GM21723 (cell line): ENCODE results near the gene GPR146.

Experiments
- ATAC-seq: cut with Tn5 transposase; IDR thresholded peaks from one replicate; pipeline ENCODE4 v1.9.1; 2021; ENCODE audit warnings: mild to moderate bottlenecking, moderate library complexity; ENCODE audit not compliant: unreplicated experiment

Gene GPR146

DNA sequence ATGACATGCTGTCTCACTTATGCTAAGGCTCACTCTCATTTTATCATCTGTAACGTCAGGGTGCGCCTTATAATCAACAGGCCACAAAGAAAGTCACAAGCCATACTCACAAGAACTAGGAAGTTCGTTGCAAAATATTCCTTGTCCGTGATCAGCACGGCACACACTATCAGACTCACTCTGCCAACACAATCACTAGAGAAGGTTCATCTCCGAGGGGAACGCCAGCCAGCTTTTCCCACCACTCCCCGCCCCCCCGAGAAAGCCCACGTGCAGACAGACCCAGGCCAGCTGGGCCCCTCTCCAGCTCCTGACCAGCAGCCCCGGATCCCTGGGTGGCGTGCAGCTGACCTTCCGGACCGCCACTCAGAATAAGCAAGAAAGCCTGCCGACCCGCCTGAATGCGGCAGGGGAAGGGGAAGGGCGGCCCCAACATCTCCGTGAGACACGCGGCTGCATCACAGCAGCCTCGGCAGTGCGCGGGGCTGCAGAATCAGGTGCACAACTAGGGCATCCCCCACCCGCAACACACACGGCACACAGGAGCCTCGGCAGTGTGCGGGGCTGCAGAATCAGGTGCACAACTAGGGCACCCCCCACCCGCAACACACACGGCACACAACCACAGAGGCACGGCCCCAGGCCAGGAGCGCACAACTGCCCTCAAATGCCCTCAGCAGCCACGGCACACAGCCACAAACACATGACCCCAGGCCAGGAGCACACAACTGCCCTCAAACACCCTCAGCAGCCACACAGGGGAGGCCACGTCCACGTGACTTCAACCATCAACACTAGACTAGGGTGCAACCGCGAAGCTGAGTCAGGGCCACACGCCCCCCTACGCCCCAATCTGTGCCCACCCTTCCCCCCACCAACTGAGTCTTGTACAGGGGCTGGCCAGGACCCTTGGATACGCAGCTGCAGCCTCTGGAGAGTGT is 2.5 kb upstream of the GPR146 start:
- ATAC-seq = no peak

DNA sequence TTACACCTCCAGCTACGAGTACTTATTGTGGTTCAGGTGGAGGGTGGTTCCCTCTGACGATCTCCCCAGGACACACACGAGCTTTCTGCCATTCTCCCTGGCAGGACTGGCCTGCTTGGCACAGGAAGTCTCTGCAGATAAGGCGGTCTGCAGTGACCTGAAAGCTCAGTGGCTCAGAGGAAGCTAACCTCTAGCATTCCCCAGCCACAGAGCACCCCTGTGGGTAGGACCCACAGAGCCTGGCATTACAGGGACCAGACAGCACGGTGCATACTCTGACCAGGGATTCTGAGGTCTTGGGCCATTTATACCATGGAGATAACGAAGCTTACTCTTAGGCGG is 1.9 kb upstream of the GPR146 start:
- ATAC-seq = no peak

- ATAC-seq = no peak
These were observed 676 bp upstream of the GPR146 start for GRCh38 chr7:1043552-1044188.

- no peak for ATAC-seq
These were observed 1.0 kb downstream of the GPR146 start for GRCh38 chr7:1045069-1046063.

DNA sequence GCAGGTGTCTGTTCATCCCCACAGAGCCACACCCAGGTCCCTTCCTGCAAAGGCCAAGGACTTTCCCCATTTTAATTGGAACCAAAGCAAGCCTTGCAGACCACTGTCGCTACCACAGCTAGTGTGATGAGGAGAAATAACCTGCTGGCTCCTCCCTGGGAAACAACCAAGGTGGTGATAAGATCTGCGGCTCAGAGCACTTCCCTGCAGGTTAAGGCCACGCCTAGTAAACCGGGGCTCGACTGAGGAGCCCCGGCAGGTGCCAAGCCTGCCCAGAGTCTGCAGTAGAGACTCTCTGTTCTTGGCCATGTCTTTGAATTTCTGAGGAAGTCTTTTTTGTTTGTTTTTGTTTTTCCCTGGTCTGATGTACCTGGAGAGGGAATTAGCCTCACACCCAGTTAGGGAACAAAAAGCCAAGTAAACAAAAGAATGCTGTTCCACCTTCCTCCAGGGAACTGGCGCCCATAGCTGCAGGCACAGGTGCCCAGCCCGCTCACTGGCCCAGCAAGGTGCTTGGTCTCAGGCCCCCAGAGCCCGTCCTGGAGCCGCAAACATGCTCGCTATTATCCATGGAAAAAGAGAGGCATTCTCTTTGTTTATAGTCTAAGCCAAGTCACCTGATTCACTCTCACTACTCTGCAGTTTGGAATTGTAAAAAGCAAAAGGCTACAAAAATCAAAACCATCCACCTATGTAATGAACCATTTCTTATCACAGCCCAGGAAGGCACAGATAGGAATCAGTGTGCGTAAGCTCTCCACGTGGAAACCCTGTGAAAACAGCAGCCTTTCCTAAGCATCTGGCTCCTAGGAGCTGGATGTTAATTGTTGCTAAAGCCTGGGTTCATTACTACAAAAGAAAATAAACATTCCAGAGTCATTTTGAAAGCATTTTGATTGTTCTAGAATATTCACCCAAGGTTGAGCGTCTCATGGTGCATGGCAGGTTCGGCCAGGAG is 2.7 kb downstream of the GPR146 start:
- no peak for ATAC-seq

- no peak for ATAC-seq
These were observed 4.8 kb downstream of the GPR146 start for GRCh38 chr7:1049006-1049741.

- ATAC-seq = no peak
These were observed 5.5 kb downstream of the GPR146 start for GRCh38 chr7:1049801-1050200.

DNA sequence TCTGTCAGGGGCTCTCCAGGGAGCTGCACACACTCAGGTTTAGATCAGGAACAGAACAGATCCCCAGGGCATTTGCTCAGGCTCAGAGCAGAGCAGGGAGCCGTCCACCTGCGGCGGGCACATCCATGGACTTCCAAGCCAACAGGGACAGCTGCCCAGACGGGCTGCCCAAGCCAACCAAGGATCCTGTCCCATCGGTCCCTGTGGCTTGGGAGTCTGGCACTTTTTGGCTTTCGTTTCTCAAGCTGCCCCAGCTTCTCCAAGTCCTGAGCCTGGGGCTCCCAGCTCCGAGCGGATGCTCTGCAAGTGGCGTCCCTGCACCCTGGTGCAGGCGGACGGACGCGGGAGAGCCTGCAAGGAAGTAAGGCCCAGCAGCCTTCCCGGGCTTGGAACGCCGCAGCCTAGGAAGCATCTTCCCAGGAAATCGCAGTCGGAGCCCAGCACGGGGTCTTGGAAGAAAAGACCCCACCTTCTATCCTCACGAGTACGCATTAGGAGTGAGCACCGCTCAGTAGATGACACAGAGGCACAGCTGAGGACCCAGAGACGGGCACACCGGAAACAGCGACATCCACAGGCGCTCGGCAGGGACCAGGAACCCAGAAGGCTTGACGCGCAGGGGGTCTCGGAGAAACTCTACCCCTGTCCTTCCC is 6.0 kb downstream of the GPR146 start:
- ATAC-seq = no peak

GRCh38 chr7:1050956-1051690 is 6.8 kb downstream of the GPR146 start:
- ATAC-seq = no peak

- ATAC-seq = no peak
These were observed 7.9 kb downstream of the GPR146 start for GRCh38 chr7:1052031-1052818.

GRCh38 chr7:1053002-1053411 is 8.7 kb downstream of the GPR146 start:
- ATAC-seq = no peak

GRCh38 chr7:1053816-1054370 is 9.5 kb downstream of the GPR146 start:
- no peak for ATAC-seq

- no peak for ATAC-seq
These were observed 10.1 kb downstream of the GPR146 start for GRCh38 chr7:1054438-1054837.

DNA sequence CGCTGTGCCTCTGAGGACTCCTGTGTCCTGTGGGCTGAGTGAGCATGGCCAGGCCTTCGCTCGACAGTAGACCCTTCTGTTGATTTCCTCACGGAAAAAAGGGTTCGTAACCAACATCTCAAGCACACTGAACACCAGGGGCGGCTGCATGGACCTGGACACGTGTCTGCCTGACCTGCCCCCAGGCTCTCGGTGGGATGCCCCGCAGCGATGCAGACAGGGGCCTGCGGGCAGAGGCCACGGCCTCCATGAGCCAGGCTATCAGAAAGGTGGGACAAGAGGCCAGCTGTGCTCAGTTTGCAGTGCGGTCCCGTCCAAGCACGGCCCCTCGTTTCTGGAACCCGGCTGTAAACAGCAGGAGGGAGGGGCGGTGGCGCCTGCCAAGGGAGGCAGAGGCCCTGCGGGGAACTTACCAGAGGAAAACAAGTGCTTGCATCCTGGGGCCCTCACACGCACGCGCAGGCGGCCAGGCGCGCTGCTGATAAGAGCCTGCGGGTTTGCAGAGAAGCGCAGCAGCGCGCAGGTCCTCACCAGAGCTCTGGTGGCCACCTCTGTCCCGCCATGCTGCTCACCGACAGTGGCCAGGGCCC is 10.6 kb downstream of the GPR146 start:
- no peak for ATAC-seq

DNA sequence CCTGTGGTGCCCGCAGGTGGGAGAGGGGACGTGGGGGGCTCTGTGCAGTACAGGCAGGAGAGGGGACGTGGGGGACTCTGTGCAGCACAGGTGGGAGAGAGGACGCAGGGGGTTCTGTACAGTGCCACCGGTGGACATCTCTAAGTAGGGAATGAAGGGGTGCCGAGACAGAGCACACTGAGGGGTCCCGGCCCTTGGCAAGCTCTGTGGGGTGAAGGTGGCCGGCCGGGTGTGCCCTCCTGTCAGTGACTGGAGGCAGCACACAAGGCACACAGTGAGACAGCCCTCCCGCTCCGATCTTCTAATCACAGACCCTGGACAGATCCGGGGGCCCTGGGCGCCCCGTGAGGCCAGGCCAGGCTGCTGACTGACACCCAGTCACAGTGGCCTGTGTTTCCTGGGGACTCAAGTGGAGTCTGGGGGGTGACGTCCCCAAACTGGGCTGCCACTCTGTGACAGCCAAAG is 11.2 kb downstream of the GPR146 start:
- ATAC-seq = no peak

DNA sequence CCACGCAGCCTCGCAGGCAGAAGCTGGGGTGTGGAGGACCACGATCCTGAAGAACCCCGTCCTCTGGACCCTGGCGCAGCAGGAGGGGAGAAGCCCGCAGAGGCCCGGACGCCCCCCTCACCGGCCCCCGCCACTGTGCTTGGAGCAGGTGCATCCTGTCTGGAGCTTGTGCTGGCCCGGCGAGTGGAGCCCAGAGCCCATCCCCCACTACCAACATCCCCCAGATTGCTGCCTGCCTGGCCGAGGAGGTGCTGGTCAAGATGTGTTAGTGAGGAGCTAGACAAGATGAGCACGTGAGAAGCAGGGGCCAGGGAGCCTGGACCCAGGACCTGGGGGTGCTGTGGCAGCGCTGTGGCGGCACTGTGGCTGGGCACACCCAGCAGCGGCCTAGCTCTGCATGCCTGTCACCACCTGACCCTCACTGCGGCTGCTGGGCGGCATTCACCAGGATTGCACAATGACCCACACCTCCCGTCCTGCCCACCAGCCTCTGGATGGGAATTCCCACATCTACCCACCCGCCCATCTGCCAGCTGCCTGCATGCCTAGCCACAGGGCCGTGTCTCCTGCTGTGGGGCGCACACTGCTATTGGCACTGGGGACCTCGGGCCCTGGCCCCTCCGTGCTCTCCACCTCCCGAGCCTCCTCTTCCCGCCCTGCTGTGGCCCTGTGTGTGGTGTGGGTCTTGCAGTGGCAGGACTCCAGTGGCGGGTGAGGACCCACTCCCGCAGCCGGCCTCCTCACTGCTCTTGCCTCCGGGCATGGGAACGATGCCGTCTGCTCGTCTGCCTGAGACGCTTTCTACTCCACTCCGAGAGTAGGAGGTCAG is 11.8 kb downstream of the GPR146 start:
- ATAC-seq = no peak
